Measurements from ENCODE around the gene INTS3.
"Not testable (repeated sequence)": the region's sequence is repeated elsewhere in the genome, so short reads cannot be mapped to it uniquely, and the experiment has no call there.

The INTS3 gene

GRCh38 chr1:153752072-153752471, 24.2 kb downstream of the INTS3 start:
- DNase-seq (ENCODE audit: low read depth, low spot score): no peak

- no peak for DNase-seq (ENCODE audit: low read depth, low spot score)
These were observed 24.8 kb downstream of the INTS3 start for GRCh38 chr1:153752571-153753195.

- no peak for DNase-seq (ENCODE audit: low read depth, low spot score)
These were observed 26.4 kb downstream of the INTS3 start for GRCh38 chr1:153754266-153754665.

- no peak for DNase-seq (ENCODE audit: low read depth, low spot score)
These were observed 32.6 kb downstream of the INTS3 start for GRCh38 chr1:153760440-153760839.

- no peak for DNase-seq (ENCODE audit: low read depth, low spot score)
These were observed 35.7 kb downstream of the INTS3 start for GRCh38 chr1:153763365-153764225.

GRCh38 chr1:153764310-153764709, 36.5 kb downstream of the INTS3 start:
- DNase-seq (ENCODE audit: low read depth, low spot score): no peak

- DNase-seq (ENCODE audit: low read depth, low spot score): not testable (repeated sequence)
These were observed 38.8 kb downstream of the INTS3 start for GRCh38 chr1:153766663-153767062.

- DNase-seq (ENCODE audit: low read depth, low spot score): no peak
These were observed 39.7 kb downstream of the INTS3 start for GRCh38 chr1:153767519-153767918.

- DNase-seq (ENCODE audit: low read depth, low spot score): no peak
These were observed 40.7 kb downstream of the INTS3 start for GRCh38 chr1:153768316-153769181.

- no peak for DNase-seq (ENCODE audit: low read depth, low spot score)
These were observed 41.4 kb downstream of the INTS3 start for GRCh38 chr1:153769221-153769620.

GRCh38 chr1:153770797-153771196, 42.9 kb downstream of the INTS3 start:
- no peak for DNase-seq (ENCODE audit: low read depth, low spot score)

- DNase-seq (ENCODE audit: low read depth, low spot score): no peak
These were observed 43.4 kb downstream of the INTS3 start for GRCh38 chr1:153771261-153771660.

GRCh38 chr1:153771841-153772593, 44.2 kb downstream of the INTS3 start:
- DNase-seq (ENCODE audit: low read depth, low spot score): no peak

- no peak for DNase-seq (ENCODE audit: low read depth, low spot score)
These were observed 45.5 kb downstream of the INTS3 start for GRCh38 chr1:153773096-153773921.

- no peak for DNase-seq (ENCODE audit: low read depth, low spot score)
These were observed 46.3 kb downstream of the INTS3 start for GRCh38 chr1:153774026-153774595.

GRCh38 chr1:153774780-153775457, 47.1 kb downstream of the INTS3 start, which contains the start of gene SLC27A3:
Gene SLC27A3, plus strand, starts transcription at chr1:153775407. Its CDS starts 91 bp downstream, at chr1:153775498.
- no peak for DNase-seq (ENCODE audit: low read depth, low spot score)

- no peak for DNase-seq (ENCODE audit: low read depth, low spot score)
These were observed 47.8 kb downstream of the INTS3 start for GRCh38 chr1:153775458-153776327.

- no peak for DNase-seq (ENCODE audit: low read depth, low spot score)
These were observed 48.5 kb downstream of the INTS3 start for GRCh38 chr1:153776352-153776751.
